GM18502 (cell line): Measurements from ENCODE around the gene BMI1.
A peak's percentile ranks its signal among the peaks of the same experiment; 100 is the strongest.

Experiments
- ATAC-seq: cut with Tn5 transposase; IDR thresholded peaks from one replicate; pipeline ENCODE4 v1.9.1; 2021; ENCODE audit warnings: mild to moderate bottlenecking; ENCODE audit not compliant: unreplicated experiment, poor library complexity

The BMI1 gene

GRCh38 chr10:22318772-22319171 lies 2.1 kb upstream of the BMI1 start:
- ATAC-seq: no peak

- ATAC-seq: no peak
Measured at GRCh38 chr10:22319547-22319979, 1.3 kb upstream of the BMI1 start.

- ATAC-seq: no peak
Measured at GRCh38 chr10:22319980-22320558, 830 bp upstream of the BMI1 start.

GRCh38 chr10:22321156-22321923 lies 441 bp downstream of the BMI1 start:
- peak; percentile 22 for ATAC-seq

GRCh38 chr10:22321924-22322640 lies 1.2 kb downstream of the BMI1 start:
- ATAC-seq: no peak

- no peak for ATAC-seq
Measured at GRCh38 chr10:22322641-22323160, 1.8 kb downstream of the BMI1 start.

- no peak for ATAC-seq
Measured at GRCh38 chr10:22323538-22324305, 2.8 kb downstream of the BMI1 start.

- no peak for ATAC-seq
Measured at GRCh38 chr10:22324413-22324812, 3.5 kb downstream of the BMI1 start.

GRCh38 chr10:22324893-22325271 lies 4.0 kb downstream of the BMI1 start:
- ATAC-seq: no peak

GRCh38 chr10:22325272-22326144 lies 4.6 kb downstream of the BMI1 start:
- peak; percentile 45 for ATAC-seq

GRCh38 chr10:22326145-22326702 lies 5.3 kb downstream of the BMI1 start:
- no peak for ATAC-seq

GRCh38 chr10:22329150-22329549 lies 8.3 kb downstream of the BMI1 start:
- ATAC-seq: no peak

GRCh38 chr10:22332116-22332692 lies 11.3 kb downstream of the BMI1 start:
- no peak for ATAC-seq

- ATAC-seq: no peak
Measured at GRCh38 chr10:22333167-22333974, 12.5 kb downstream of the BMI1 start.

GRCh38 chr10:22333975-22334282 lies 13.0 kb downstream of the BMI1 start:
- no peak for ATAC-seq

- ATAC-seq: no peak
Measured at GRCh38 chr10:22334414-22335172, 13.7 kb downstream of the BMI1 start.

GRCh38 chr10:22335173-22335933 lies 14.5 kb downstream of the BMI1 start:
- peak; percentile 70 for ATAC-seq
